Activated CD4-positive, alpha-beta T cell treated with anti-CD3 and anti-CD28 coated beads, Interleukin-2, amount 10 ng/mL, durations not matched to agents 24 days and 14 days (primary cell): ENCODE measurements around the gene KDM4C. TPM values are rescaled to one million over a fixed set of nuclear protein-coding genes. Genes with fewer than 3 reads are reported as not detected.
A peak's percentile ranks its signal among the peaks of the same experiment; 100 is the strongest.
"Not testable (repeated sequence)": the region's sequence is repeated elsewhere in the genome, so short reads cannot be mapped to it uniquely, and the experiment has no call there.

Experiments
- DNase-seq: peaks from one replicate; pipeline ENCODE4 v3.0.0; 2022
- H3K27ac Mint-ChIP-seq: one replicate; pipeline ENCODE4 v1.8.0; 2022; ENCODE audit warnings: mild to moderate bottlenecking, mixed read lengths
- H3K27me3 Mint-ChIP-seq: one replicate; pipeline ENCODE4 v1.8.0; 2022; ENCODE audit warnings: mixed read lengths
- H3K36me3 Mint-ChIP-seq: one replicate; pipeline ENCODE4 v1.8.0; 2022; ENCODE audit warnings: low read depth, mild to moderate bottlenecking, mixed read lengths
- H3K4me1 Mint-ChIP-seq: one replicate; pipeline ENCODE4 v1.8.0; 2021; ENCODE audit warnings: mixed read lengths
- H3K4me3 Mint-ChIP-seq: one replicate; pipeline ENCODE4 v1.8.0; 2022; ENCODE audit warnings: mild to moderate bottlenecking, moderate library complexity, mixed read lengths
- H3K9me3 Mint-ChIP-seq: one replicate; pipeline ENCODE4 v1.8.0; 2021; ENCODE audit warnings: mixed read lengths
- intact Hi-C: fragments of 100-400 bp; cut with micrococcal nuclease; formaldehyde crosslinking; loops from one replicate; pipeline ENCODE4 v1.15.1; 2023
- total RNA-seq: library from RNA; stranded (reverse); gene quantifications from 2 replicates; pipeline ENCODE4 v1.2.3, GENCODE V29; 2022

KDM4C gene
- total RNA-seq, 1 donor from 2014 or later = 39.8 TPM

DNA sequence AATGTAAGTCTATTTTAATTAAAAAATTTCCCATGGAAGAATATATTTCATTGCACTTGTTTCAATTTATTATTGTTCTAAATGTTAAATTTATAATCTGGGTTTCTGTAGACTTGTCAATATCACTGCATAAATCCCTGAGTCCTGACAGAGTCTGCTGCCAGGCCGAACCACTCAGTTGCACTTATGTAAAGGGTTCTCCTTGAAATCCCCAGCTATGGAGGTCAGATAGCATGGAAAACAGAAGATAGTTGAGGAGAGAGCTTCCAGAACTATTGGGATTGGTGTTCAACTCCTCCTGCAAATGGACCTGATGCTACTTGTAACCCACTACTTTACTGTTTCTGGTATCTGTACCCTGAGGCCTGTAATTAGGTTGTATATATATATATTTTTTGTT, 37.2 kb downstream of the KDM4C start:
- Mint-ChIP-seq H3K9me3 (no peaks in the 10 kb centered on the region), H3K4me1 (peaks cover 3% of the 10 kb centered on the region), H3K4me3 (no peak overlapping the region), H3K27ac (no peak overlapping the region), H3K36me3 (peaks cover 37% of the 10 kb centered on the region), H3K27me3 (no peaks in the 10 kb centered on the region)
- intact Hi-C loops = no loop called here
- DNase-seq = no peak

GRCh38 chr9:6802926-6803325, 45.2 kb downstream of the KDM4C start:
- H3K4me1 Mint-ChIP-seq = no peaks in the 10 kb centered on the region
- no peaks in the 10 kb centered on the region for H3K9me3 Mint-ChIP-seq

GRCh38 chr9:6805532-6805931, 47.8 kb downstream of the KDM4C start:
- no peaks in the 10 kb centered on the region for H3K4me1 Mint-ChIP-seq
- H3K27me3 Mint-ChIP-seq = no peaks in the 10 kb centered on the region
- H3K9me3 Mint-ChIP-seq = no peaks in the 10 kb centered on the region
- peaks cover 22% of the 10 kb centered on the region for H3K36me3 Mint-ChIP-seq
- no peak overlapping the region for H3K27ac Mint-ChIP-seq
- intact Hi-C loops = no loop called here
- H3K4me3 Mint-ChIP-seq = no peak overlapping the region
- DNase-seq = no peak

More at GRCh38 chr9:6802926-6803325, 45.2 kb downstream of the KDM4C start:
- no peak for DNase-seq
- Mint-ChIP-seq H3K36me3 (peaks cover 24% of the 10 kb centered on the region), H3K4me3 (no peak overlapping the region), H3K27ac (no peak overlapping the region), H3K27me3 (no peaks in the 10 kb centered on the region)
- intact Hi-C loops = no loop called here

GRCh38 chr9:6806318-6806717, 48.5 kb downstream of the KDM4C start:
- H3K27me3 Mint-ChIP-seq, H3K27ac Mint-ChIP-seq, intact Hi-C loops, H3K9me3 Mint-ChIP-seq, DNase-seq, H3K4me1 Mint-ChIP-seq, H3K4me3 Mint-ChIP-seq: not testable (repeated sequence)
- peaks cover 22% of the 10 kb centered on the region for H3K36me3 Mint-ChIP-seq

- H3K4me1 Mint-ChIP-seq, intact Hi-C loops, H3K4me3 Mint-ChIP-seq, H3K9me3 Mint-ChIP-seq, H3K27ac Mint-ChIP-seq, H3K27me3 Mint-ChIP-seq, DNase-seq: not testable (repeated sequence)
- H3K36me3 Mint-ChIP-seq = peaks cover 20% of the 10 kb centered on the region
These were observed 49.9 kb downstream of the KDM4C start for GRCh38 chr9:6807669-6808068.

- Mint-ChIP-seq H3K27me3 (no peaks in the 10 kb centered on the region), H3K4me3 (no peak overlapping the region)
- intact Hi-C loops = no loop called here
These were observed 53.7 kb downstream of the KDM4C start for GRCh38 chr9:6811436-6811835.

DNA sequence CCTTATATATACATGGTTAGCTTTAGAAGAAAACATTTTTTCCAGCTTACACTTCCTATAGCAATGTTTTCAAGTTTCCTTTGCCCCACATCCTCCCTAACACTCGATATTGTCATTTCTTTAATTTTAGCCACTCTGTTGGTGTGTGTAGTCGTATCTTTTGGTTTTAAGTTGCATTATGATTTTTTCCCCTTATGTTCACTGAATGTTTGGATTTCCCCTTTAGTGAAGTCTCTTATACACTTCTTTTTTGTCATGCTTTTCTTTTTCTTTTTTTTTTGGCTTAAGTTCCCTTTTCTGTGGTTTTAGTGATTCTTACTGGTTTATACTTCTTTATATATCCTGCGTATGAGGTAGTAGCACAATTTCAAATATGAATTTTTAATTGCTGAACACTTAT, 58.8 kb downstream of the KDM4C start:
- Mint-ChIP-seq H3K9me3 (no peaks in the 10 kb centered on the region), H3K27ac (peak overlapping the region; percentile 16), H3K4me3 (no peak overlapping the region), H3K4me1 (peaks cover 7% of the 10 kb centered on the region), H3K27me3 (no peaks in the 10 kb centered on the region), H3K36me3 (peaks cover 34% of the 10 kb centered on the region)
- no peak for DNase-seq
- intact Hi-C loops = no loop called here

More at GRCh38 chr9:6811436-6811835, 53.7 kb downstream of the KDM4C start:
- DNase-seq = no peak
- H3K4me1 Mint-ChIP-seq = peaks cover 2% of the 10 kb centered on the region
- peaks cover 17% of the 10 kb centered on the region for H3K36me3 Mint-ChIP-seq
- no peaks in the 10 kb centered on the region for H3K9me3 Mint-ChIP-seq
- H3K27ac Mint-ChIP-seq = no peak overlapping the region

DNA sequence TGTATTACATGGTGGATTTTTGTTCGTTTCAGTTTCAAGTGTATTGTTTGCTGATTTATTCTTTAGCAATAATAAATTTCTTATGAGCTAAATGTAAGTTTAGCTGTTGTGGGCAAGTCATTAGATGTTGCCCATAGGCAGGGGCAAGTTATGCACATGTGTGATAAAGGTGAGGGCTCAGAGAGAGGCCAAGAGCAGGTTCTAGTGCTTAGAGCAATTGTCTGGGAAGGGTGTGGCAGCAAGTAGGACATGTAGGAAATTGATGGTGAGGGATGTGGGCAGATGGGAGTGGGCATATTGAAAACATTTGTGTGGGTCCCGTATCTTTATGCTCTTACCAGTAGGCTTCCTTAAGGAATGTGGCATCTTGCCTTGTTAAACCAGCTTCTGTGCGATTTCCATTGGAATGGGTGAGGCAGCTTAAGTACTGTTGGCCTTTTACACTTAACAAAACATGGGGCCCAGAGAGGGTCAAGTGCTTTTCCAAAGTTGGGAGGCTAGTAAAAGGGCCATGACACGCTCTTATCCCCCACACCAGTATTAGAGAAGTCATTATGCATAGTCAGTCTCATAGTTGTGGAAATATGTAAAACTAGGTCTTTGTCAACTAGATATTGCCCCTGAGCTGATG, 60.6 kb downstream of the KDM4C start:
- intact Hi-C loops = no loop called here
- Mint-ChIP-seq H3K27me3 (no peaks in the 10 kb centered on the region), H3K27ac (no peak overlapping the region), H3K4me1 (peaks cover 7% of the 10 kb centered on the region), H3K4me3 (no peak overlapping the region), H3K36me3 (peaks cover 33% of the 10 kb centered on the region), H3K9me3 (no peaks in the 10 kb centered on the region)
- no peak for DNase-seq

DNA sequence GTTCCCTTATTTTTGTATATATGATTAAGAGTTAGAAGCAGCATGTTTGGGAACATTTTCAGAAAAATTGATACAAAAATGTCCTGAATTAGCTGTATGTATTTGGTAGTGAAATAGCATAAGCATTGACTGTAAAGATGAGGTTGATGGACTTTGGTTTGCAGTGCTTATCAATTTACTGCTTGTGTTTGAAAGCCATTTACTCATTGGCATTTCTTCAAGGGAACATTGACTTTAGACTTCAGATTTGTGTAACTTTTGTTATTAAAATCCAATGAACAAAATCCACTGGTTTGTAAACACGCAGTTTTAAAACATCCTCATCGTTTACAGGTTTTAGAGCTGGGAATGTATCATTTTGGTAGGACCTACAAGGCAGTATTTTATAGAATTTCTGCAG, 61.3 kb downstream of the KDM4C start:
- Mint-ChIP-seq H3K27ac (no peak overlapping the region), H3K27me3 (no peaks in the 10 kb centered on the region), H3K4me1 (peaks cover 7% of the 10 kb centered on the region)

GRCh38 chr9:6819529-6819928, 61.8 kb downstream of the KDM4C start:
- DNase-seq = no peak
- H3K4me1 Mint-ChIP-seq = peaks cover 7% of the 10 kb centered on the region
- H3K27me3 Mint-ChIP-seq = no peaks in the 10 kb centered on the region
- no peak overlapping the region for H3K4me3 Mint-ChIP-seq
- H3K27ac Mint-ChIP-seq = no peak overlapping the region
- intact Hi-C loops = no loop called here
- no peaks in the 10 kb centered on the region for H3K9me3 Mint-ChIP-seq
- peaks cover 38% of the 10 kb centered on the region for H3K36me3 Mint-ChIP-seq

More for the DNA sequence above, 61.3 kb downstream of the KDM4C start:
- H3K4me3 Mint-ChIP-seq = no peak overlapping the region
- intact Hi-C loops = no loop called here
- no peak for DNase-seq
- no peaks in the 10 kb centered on the region for H3K9me3 Mint-ChIP-seq
- H3K36me3 Mint-ChIP-seq = peaks cover 40% of the 10 kb centered on the region

DNA sequence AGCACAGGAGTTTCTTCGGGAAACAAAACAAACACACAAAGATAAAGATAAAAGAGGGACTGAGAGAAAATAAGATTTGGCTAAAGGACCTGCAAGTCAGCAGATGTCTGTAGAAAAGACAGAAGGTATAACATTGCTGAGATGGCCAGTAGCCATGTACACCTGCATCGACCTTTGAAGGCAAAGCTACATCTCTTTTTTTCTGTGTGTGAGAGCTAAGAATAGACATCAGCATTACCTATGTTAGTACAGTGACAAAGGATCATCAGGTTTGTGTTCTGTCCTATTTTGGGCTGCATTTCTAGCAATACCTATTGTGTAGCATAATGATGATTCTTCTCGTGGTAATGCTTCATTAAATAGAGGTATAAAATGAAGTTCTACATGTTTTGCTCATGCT, 64.9 kb downstream of the KDM4C start:
- Mint-ChIP-seq H3K36me3 (peaks cover 38% of the 10 kb centered on the region), H3K27ac (no peak overlapping the region), H3K9me3 (no peaks in the 10 kb centered on the region), H3K27me3 (no peaks in the 10 kb centered on the region), H3K4me1 (peaks cover 6% of the 10 kb centered on the region), H3K4me3 (no peak overlapping the region)
- DNase-seq = peak; percentile 30
- intact Hi-C loops = no loop called here

GRCh38 chr9:6827439-6828145, 69.8 kb downstream of the KDM4C start:
- Mint-ChIP-seq H3K4me3 (no peak overlapping the region), H3K27ac (peak overlapping the region; percentile 68), H3K9me3 (no peaks in the 10 kb centered on the region), H3K27me3 (no peaks in the 10 kb centered on the region), H3K4me1 (peaks cover 5% of the 10 kb centered on the region), H3K36me3 (peaks cover 33% of the 10 kb centered on the region)
- intact Hi-C loops = loop anchor here (2.0 to 5.0 kb wide), 2 partner anchors 215 to 709 kb away; no protein-coding TSS in a partner anchor
- peak; percentile 86 for DNase-seq

DNA sequence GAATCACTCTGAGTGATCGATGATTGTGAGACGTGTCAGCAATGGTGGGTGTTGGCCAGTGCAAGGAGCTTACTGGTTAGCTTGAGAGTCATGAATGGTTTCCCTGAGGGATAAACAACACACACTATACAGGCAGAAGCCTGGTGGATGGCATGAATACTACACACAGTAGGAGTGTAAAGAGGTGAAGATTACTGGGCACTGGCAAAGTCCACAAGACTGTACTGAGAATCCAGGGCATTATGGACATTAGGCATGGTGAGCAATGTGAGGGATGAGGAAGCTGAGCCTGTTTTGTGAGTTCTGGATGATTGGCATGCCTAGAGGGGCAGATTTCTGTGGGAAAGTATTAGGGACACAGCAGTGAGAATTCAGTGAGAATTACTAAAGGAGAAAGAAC, 71.3 kb downstream of the KDM4C start:
- no peak overlapping the region for H3K27ac Mint-ChIP-seq
- H3K36me3 Mint-ChIP-seq = peaks cover 31% of the 10 kb centered on the region
- no peaks in the 10 kb centered on the region for H3K27me3 Mint-ChIP-seq
- no peak overlapping the region for H3K4me3 Mint-ChIP-seq
- H3K9me3 Mint-ChIP-seq = no peaks in the 10 kb centered on the region
- DNase-seq = peak; percentile 47
- peaks cover 5% of the 10 kb centered on the region for H3K4me1 Mint-ChIP-seq
- intact Hi-C loops = loop anchor here (5.0 kb wide), 1 partner anchor 213 kb away; no protein-coding TSS in a partner anchor

DNA sequence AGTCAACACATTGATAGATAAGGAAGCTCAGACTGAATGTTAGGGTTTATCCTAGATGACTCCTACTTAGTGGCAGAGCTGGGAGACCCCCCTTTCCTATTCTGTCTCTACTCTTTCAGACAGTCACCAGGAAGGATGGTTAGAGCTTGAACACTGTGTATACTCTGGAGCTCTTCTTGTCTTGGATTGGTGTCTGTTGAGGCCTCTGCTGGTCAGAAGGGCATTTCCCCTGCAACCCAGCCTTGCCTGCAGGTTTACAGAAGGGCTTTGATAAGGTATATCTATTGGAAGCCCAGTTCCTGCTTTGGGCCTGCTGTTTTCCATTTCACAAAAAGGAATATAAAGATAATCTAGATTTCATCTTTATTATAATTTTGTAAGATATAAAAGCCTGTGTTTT, 71.8 kb downstream of the KDM4C start:
- DNase-seq = peak; percentile 51
- Mint-ChIP-seq H3K36me3 (peaks cover 34% of the 10 kb centered on the region), H3K4me3 (no peak overlapping the region), H3K4me1 (peaks cover 5% of the 10 kb centered on the region), H3K27ac (no peak overlapping the region), H3K9me3 (no peaks in the 10 kb centered on the region), H3K27me3 (no peaks in the 10 kb centered on the region)
- intact Hi-C loops = loop anchor here (5.0 kb wide), 1 partner anchor 213 kb away; no protein-coding TSS in a partner anchor
